ENCODE measurements around the gene HPX. TPM values are rescaled to one million over a fixed set of nuclear protein-coding genes. Genes with fewer than 3 reads are reported as not detected.

Gene HPX
- total and polyA plus RNA-seq, 2 of the 13 experiments (the other 11 are each of a cell fraction or from before 2014, with no cell fraction given): 9.2 to 57.4 TPM

DNA sequence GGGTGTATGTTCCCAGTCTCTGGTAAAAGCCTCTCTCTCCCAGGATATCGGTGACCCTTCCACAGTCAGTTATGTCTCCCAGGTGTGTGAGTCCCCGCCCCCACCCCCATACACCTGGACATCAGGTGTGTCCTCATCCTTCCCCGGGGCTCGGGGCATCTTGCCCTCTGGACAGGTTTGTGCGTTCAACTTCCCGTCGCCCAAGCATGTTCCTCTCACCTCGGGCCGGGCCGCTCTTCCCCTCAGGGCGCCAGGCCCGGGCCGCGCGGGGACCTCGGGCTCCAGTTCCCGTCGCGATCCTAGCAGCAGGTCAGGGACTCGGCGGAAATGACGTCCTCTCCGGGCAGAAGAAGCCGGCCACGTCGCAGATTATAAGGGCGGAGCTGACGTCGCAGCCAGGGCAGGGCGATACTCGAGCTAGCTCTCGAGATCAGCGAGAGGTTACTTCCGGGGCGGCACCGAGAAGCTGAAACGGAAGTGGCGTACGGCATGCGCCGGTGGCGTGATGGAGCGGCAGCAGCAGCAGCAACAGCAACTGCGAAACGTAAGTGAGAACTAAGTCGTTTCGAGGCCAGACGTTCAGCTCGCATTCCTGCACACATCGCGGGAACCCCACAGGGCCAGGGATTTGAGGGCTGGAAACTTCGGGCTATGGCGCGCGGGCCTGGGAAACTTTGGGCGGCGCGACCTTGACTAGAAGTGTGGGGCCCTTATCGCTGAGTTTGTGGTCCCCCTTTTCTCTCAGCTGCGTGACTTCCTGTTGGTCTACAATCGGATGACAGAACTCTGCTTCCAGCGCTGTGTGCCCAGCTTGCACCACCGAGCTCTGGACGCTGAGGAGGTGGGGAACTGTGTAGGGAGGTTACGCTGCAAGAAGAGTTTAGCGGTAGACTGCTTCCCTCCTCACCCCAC is 40.5 kb upstream of the HPX start, which contains the start of the genes ARFIP2 and TIMM10B (continued):
- TF ChIP-seq, protein P1, sequence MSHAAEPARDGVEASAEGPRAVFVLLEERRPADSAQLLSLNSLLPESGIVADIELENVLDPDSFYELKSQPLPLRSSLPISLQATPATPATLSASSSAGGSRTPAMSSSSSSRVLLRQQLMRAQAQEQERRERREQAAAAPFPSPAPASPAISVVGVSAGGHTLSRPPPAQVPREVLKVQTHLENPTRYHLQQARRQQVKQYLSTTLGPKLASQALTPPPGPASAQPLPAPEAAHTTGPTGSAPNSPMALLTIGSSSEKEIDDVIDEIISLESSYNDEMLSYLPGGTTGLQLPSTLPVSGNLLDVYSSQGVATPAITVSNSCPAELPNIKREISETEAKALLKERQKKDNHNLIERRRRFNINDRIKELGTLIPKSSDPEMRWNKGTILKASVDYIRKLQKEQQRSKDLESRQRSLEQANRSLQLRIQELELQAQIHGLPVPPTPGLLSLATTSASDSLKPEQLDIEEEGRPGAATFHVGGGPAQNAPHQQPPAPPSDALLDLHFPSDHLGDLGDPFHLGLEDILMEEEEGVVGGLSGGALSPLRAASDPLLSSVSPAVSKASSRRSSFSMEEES (CRISPR knock-in tag; IDR thresholded peaks at IDR 0.05): peak; percentile 84
- TF ChIP-seq ZFP1 (CRISPR knock-in tag; IDR thresholded peaks at IDR 0.05) (peak; percentile 66), ZNF121 (CRISPR knock-in tag; IDR thresholded peaks at IDR 0.05) (no peak), RARG (CRISPR knock-in tag; IDR thresholded peaks at IDR 0.05; ENCODE audit: low read depth) (no peak), MIER2 (CRISPR knock-in tag; IDR thresholded peaks at IDR 0.05) (no peak), PCBP1 (IDR thresholded peaks at IDR 0.05; ENCODE audit: borderline replicate concordance, low read depth, low read length) (no peak), ZNF781 (CRISPR knock-in tag; IDR thresholded peaks at IDR 0.05; ENCODE audit: borderline replicate concordance, not compliant biosample characterization) (peak; percentile 77), CENPT (CRISPR knock-in tag; IDR thresholded peaks at IDR 0.05; ENCODE audit: low read depth) (peak; percentile 18; the same call in 1 of the 2 replicates), YEATS4 (CRISPR knock-in tag; IDR thresholded peaks at IDR 0.05; ENCODE audit: borderline replicate concordance) (peak; percentile 90; the same call in 1 of the 2 replicates), ZNF577 (CRISPR knock-in tag; IDR thresholded peaks at IDR 0.05; ENCODE audit: borderline replicate concordance, low read depth) (no peak), ZNF44 (CRISPR knock-in tag; IDR thresholded peaks at IDR 0.05) (no peak), CBX2 (IDR thresholded peaks at IDR 0.05; ENCODE audit: low read depth, low read length) (no peak), CBX2 (CRISPR knock-in tag; IDR thresholded peaks at IDR 0.05; ENCODE audit: low read depth) (no peak), ELF3 (CRISPR knock-in tag; IDR thresholded peaks at IDR 0.05) (peak; percentile 88), MAFG (CRISPR knock-in tag; IDR thresholded peaks at IDR 0.05) (no peak), ZNF878 (CRISPR knock-in tag; IDR thresholded peaks at IDR 0.05) (no peak), SP4 (CRISPR knock-in tag; IDR thresholded peaks at IDR 0.05) (peak; percentile 81)
- TF ChIP-seq, protein P2, sequence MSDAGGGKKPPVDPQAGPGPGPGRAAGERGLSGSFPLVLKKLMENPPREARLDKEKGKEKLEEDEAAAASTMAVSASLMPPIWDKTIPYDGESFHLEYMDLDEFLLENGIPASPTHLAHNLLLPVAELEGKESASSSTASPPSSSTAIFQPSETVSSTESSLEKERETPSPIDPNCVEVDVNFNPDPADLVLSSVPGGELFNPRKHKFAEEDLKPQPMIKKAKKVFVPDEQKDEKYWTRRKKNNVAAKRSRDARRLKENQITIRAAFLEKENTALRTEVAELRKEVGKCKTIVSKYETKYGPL (CRISPR knock-in tag; IDR thresholded peaks at IDR 0.05): no peak
- TF ChIP-seq, protein P3, sequence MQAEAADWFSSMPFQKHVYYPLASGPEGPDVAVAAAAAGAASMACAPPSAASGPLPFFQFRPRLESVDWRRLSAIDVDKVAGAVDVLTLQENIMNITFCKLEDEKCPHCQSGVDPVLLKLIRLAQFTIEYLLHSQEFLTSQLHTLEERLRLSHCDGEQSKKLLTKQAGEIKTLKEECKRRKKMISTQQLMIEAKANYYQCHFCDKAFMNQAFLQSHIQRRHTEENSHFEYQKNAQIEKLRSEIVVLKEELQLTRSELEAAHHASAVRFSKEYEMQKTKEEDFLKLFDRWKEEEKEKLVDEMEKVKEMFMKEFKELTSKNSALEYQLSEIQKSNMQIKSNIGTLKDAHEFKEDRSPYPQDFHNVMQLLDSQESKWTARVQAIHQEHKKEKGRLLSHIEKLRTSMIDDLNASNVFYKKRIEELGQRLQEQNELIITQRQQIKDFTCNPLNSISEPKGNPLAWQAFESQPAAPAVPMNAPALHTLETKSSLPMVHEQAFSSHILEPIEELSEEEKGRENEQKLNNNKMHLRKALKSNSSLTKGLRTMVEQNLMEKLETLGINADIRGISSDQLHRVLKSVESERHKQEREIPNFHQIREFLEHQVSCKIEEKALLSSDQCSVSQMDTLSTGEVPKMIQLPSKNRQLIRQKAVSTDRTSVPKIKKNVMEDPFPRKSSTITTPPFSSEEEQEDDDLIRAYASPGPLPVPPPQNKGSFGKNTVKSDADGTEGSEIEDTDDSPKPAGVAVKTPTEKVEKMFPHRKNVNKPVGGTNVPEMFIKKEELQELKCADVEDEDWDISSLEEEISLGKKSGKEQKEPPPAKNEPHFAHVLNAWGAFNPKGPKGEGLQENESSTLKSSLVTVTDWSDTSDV (CRISPR knock-in tag; IDR thresholded peaks at IDR 0.05): no peak
- TF ChIP-seq, protein P4, sequence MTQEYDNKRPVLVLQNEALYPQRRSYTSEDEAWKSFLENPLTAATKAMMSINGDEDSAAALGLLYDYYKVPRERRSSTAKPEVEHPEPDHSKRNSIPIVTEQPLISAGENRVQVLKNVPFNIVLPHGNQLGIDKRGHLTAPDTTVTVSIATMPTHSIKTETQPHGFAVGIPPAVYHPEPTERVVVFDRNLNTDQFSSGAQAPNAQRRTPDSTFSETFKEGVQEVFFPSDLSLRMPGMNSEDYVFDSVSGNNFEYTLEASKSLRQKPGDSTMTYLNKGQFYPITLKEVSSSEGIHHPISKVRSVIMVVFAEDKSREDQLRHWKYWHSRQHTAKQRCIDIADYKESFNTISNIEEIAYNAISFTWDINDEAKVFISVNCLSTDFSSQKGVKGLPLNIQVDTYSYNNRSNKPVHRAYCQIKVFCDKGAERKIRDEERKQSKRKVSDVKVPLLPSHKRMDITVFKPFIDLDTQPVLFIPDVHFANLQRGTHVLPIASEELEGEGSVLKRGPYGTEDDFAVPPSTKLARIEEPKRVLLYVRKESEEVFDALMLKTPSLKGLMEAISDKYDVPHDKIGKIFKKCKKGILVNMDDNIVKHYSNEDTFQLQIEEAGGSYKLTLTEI (CRISPR knock-in tag; conservative IDR thresholded peaks at IDR 0.05): no peak
- TF ChIP-seq, protein P5, sequence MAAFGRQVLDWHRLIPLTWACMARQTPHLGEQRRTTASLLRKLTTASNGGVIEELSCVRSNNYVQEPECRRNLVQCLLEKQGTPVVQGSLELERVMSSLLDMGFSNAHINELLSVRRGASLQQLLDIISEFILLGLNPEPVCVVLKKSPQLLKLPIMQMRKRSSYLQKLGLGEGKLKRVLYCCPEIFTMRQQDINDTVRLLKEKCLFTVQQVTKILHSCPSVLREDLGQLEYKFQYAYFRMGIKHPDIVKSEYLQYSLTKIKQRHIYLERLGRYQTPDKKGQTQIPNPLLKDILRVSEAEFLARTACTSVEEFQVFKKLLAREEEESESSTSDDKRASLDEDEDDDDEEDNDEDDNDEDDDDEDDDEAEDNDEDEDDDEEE (CRISPR knock-in tag; IDR thresholded peaks at IDR 0.05): no peak
- TF ChIP-seq, protein P6, sequence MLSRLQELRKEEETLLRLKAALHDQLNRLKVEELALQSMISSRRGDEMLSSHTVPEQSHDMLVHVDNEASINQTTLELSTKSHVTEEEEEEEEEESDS (CRISPR knock-in tag; IDR thresholded peaks at IDR 0.05; ENCODE audit: borderline replicate concordance): no peak

Data from HepG2 (cell line).